HG03139 (cell line): Measurements from ENCODE around the gene CDH13.

Experiments
- ATAC-seq: cut with Tn5 transposase; IDR thresholded peaks from one replicate; pipeline ENCODE4 v1.9.1; 2021; ENCODE audit not compliant: unreplicated experiment

Gene CDH13

GRCh38 chr16:82991966-82992675 lies 365.4 kb downstream of the CDH13 start:
- ATAC-seq = no peak

GRCh38 chr16:82992786-82993185 lies 366.0 kb downstream of the CDH13 start:
- ATAC-seq = no peak

- no peak for ATAC-seq
Observed at GRCh38 chr16:82993415-82993814, 366.6 kb downstream of the CDH13 start.

- no peak for ATAC-seq
Observed at GRCh38 chr16:82993926-82994325, 367.2 kb downstream of the CDH13 start.

- ATAC-seq = no peak
Observed at GRCh38 chr16:82995286-82995923, 368.6 kb downstream of the CDH13 start.

- ATAC-seq = no peak
Observed at GRCh38 chr16:82995924-82996441, 369.2 kb downstream of the CDH13 start.

GRCh38 chr16:82996814-82997213 lies 370.0 kb downstream of the CDH13 start:
- ATAC-seq = no peak

GRCh38 chr16:82999711-83000110 lies 372.9 kb downstream of the CDH13 start:
- ATAC-seq = no peak

- ATAC-seq = no peak
Observed at GRCh38 chr16:83002351-83003334, 375.9 kb downstream of the CDH13 start.

- no peak for ATAC-seq
Observed at GRCh38 chr16:83004868-83005652, 378.3 kb downstream of the CDH13 start.

- no peak for ATAC-seq
Observed at GRCh38 chr16:83005653-83006160, 378.9 kb downstream of the CDH13 start.

- ATAC-seq = no peak
Observed at GRCh38 chr16:83010776-83011720, 384.3 kb downstream of the CDH13 start.

GRCh38 chr16:83011939-83012338 lies 385.2 kb downstream of the CDH13 start:
- ATAC-seq = no peak

- ATAC-seq = no peak
Observed at GRCh38 chr16:83013071-83013470, 386.3 kb downstream of the CDH13 start.

GRCh38 chr16:83019963-83020362 lies 393.2 kb downstream of the CDH13 start:
- ATAC-seq = no peak

- ATAC-seq = no peak
Observed at GRCh38 chr16:83021045-83021444, 394.3 kb downstream of the CDH13 start.

- no peak for ATAC-seq
Observed at GRCh38 chr16:83021746-83022145, 395.0 kb downstream of the CDH13 start.

GRCh38 chr16:83023011-83023410 lies 396.2 kb downstream of the CDH13 start:
- no peak for ATAC-seq

- ATAC-seq = no peak
Observed at GRCh38 chr16:83023640-83024039, 396.9 kb downstream of the CDH13 start.
